K562 (cell line): ENCODE data around the gene FAM32A. TPM values are rescaled to one million over a fixed set of nuclear protein-coding genes. Genes with fewer than 3 reads are reported as not detected.

Experiments
- ATF3 ChIP-seq, 2 experiments: fragments of 450-650 bp in 1 of 2; sonication (generic) in 1 of 2; formaldehyde crosslinking in 1 of 2; IDR thresholded peaks in 1 of 2; conservative IDR thresholded peaks in 1 of 2; 2 replicates each; pipeline versions ENCODE4 v1.6.1 to v1.8.1; 2016 to 2023; ENCODE audit warnings: mild to moderate bottlenecking in 2 of 2, moderate library complexity in 2 of 2, inconsistent platforms in 1 of 2, missing genetic modification reagents in 1 of 2
- CUX1 ChIP-seq: fragments of 200-800 bp; sonication (Bioruptor generic); IDR thresholded peaks from 2 replicates; pipeline ENCODE4 v1.6.1; 2016; ENCODE audit warnings: missing genetic modification characterization, missing compliant biosample characterization
- ELF1 ChIP-seq: fragments of 200-800 bp; sonication (Bioruptor generic); IDR thresholded peaks from 2 replicates; pipeline ENCODE4 v1.6.1; 2016; ENCODE audit warnings: missing genetic modification characterization, missing compliant biosample characterization
- HDAC1 ChIP-seq, 2 experiments: fragments of 450-650 bp; IDR thresholded peaks; 2 replicates each; pipeline ENCODE4 v1.6.1; 2016 to 2017; ENCODE audit warnings: inconsistent platforms in 1 of 2, mild to moderate bottlenecking in 1 of 2, moderate library complexity in 1 of 2
- HNRNPUL1 ChIP-seq: fragments of 200-400 bp; formaldehyde crosslinking; IDR thresholded peaks from 2 replicates; pipeline ENCODE4 v1.6.1; 2017; ENCODE audit warnings: low read length
- KHSRP ChIP-seq: fragments of 450-650 bp; IDR thresholded peaks from 2 replicates; pipeline ENCODE4 v1.6.1; 2017
- KLF10 ChIP-seq: fragments of 250-450 bp; sonication (Bioruptor Pico); IDR thresholded peaks from 2 replicates; pipeline ENCODE4 v1.6.1; 2021; ENCODE audit warnings: matching md5 sums
- NCOA1 ChIP-seq: fragments of 450-650 bp; IDR thresholded peaks from 2 replicates; pipeline ENCODE4 v1.6.1; 2016; ENCODE audit warnings: low read depth
- PRDM10 ChIP-seq: fragments of 450-650 bp; IDR thresholded peaks from 2 replicates; pipeline ENCODE4 v1.6.1; 2018; ENCODE audit not compliant: partially characterized antibody
- TCF7L2 ChIP-seq: fragments of 150-350 bp; IDR thresholded peaks from 2 replicates; pipeline ENCODE4 v1.6.1; 2016; ENCODE audit warnings: low read depth, mild to moderate bottlenecking, low read length, moderate library complexity
- TRIM24 ChIP-seq, 2 experiments: fragments of 450-650 bp; IDR thresholded peaks; 2 replicates each; pipeline ENCODE4 v1.6.1; 2016
- ZNF24 ChIP-seq: fragments of 450-650 bp; IDR thresholded peaks from 2 replicates; pipeline ENCODE4 v1.6.1; 2016
- ZNF561 ChIP-seq: fragments of 450-650 bp; formaldehyde crosslinking; conservative IDR thresholded peaks from 2 replicates; pipeline ENCODE4 v1.4.0; 2020; ENCODE audit warnings: mild to moderate bottlenecking, moderate library complexity
- polyA plus RNA-seq, 8 experiments: library from polyadenylated mRNA; depleted of rRNA in 4 of 8; stranded (reverse) in 5 of 8; unstranded in 3 of 8; fragments of >200 nt; fragmentation: Nextera tagmentation in 2 of 8; fragmentation: Illumina TruSeq in 1 of 8; extraction: Ambion mirVana in 2 of 8; extraction: Trizol in 1 of 8; gene quantifications; 2 replicates each; pipeline versions ENCODE4 v1.2.1 to v1.2.3, GENCODE V29; 2011 to 2014; ENCODE audit warnings: inconsistent platforms in 1 of 8, missing spikeins in 1 of 8
- total RNA-seq, 7 experiments: library from RNA; depleted of rRNA in 6 of 7; stranded (reverse); fragments of >200 nt in 6 of 7; fragmentation: Illumina TruSeq in 2 of 7; extraction: Trizol in 2 of 7; gene quantifications; 2 replicates each; pipeline versions ENCODE4 v1.2.1 to v1.2.3, GENCODE V29; 2011 to 2021; ENCODE audit warnings: low replicate concordance in 1 of 7
- TF ChIP-seq, protein P1 (sequence below): sonication (generic); formaldehyde crosslinking; IDR thresholded peaks from 2 replicates; pipeline ENCODE4 v1.8.1; 2023; ENCODE audit warnings: mild to moderate bottlenecking, missing genetic modification reagents

The FAM32A gene
- total and polyA plus RNA-seq, 9 of the 15 experiments (the other 6 are each of a cell fraction or from before 2014, with no cell fraction given), result 30.7 to 96.7 (median 73.7) TPM

- TF ChIP-seq CUX1 (CRISPR knock-in tag) (peak; percentile 50; the same call in 1 of the 2 replicates), NCOA1 (peak; percentile 84), ELF1 (tag) (no peak), HDAC1 (IDR thresholded peaks at IDR 0.05) (peak in 1 of 2 experiments; percentile 95; a peak in 3 of 4 replicates), KLF10 (CRISPR knock-in tag) (no peak), ATF3 (IDR thresholded peaks at IDR 0.05) (peak; percentile 71), ATF3 (CRISPR knock-in tag; conservative IDR thresholded peaks at IDR 0.05) (no peak), KHSRP (peak; percentile 62; the same call in 1 of the 2 replicates), TCF7L2 (no peak), ZNF561 (CRISPR knock-in tag) (no peak), ZNF24 (0 out of 2 replicates have a peak, but pooled peaks have one; percentile 24), TRIM24 (IDR thresholded peaks at IDR 0.05) (peak; percentile 75 to 79; a peak in 3 of 4 replicates), HNRNPUL1 (no peak), PRDM10 (peak; percentile 30)
- TF ChIP-seq, protein P1, sequence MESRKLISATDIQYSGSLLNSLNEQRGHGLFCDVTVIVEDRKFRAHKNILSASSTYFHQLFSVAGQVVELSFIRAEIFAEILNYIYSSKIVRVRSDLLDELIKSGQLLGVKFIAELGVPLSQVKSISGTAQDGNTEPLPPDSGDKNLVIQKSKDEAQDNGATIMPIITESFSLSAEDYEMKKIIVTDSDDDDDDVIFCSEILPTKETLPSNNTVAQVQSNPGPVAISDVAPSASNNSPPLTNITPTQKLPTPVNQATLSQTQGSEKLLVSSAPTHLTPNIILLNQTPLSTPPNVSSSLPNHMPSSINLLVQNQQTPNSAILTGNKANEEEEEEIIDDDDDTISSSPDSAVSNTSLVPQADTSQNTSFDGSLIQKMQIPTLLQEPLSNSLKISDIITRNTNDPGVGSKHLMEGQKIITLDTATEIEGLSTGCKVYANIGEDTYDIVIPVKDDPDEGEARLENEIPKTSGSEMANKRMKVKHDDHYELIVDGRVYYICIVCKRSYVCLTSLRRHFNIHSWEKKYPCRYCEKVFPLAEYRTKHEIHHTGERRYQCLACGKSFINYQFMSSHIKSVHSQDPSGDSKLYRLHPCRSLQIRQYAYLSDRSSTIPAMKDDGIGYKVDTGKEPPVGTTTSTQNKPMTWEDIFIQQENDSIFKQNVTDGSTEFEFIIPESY (CRISPR knock-in tag), result 0 out of 2 replicates have a peak, but pooled peaks have one; percentile 4
These were observed 12.0 kb downstream of the FAM32A start (continued) for GRCh38 chr19:16197188-16197621.
